Measurements from ENCODE around the gene MUS81. TPM values are rescaled to one million over a fixed set of nuclear protein-coding genes. Genes with fewer than 3 reads are reported as not detected.

MUS81 gene
- total and polyA plus RNA-seq, 4 donors = 40.7 to 102 (median 61.9) TPM

DNA sequence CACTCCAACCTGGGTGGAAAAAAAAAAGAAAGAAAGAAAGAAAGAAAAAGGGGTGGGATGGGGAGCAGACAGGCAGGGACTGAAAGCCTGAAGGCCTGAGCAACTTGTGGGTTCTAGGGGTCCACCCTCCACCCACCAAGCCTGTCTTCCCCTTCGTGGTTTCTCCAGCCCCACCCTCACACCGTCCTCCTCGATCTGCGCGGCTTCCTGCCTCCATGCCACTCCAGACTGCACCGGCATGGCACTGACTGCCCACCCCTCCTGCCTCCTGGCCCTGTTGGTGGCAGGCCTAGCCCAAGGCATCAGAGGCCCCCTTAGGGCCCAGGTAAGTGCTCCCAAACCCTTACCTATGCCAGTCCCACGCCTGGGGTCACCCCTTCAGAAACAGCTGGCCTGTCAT lies 19.4 kb downstream of the MUS81 start, which contains the start of gene CTSW:
TSS of gene CTSW (plus strand) at position 221 of the 400 bp plus-strand sequence. CDS start at position 239, 18 bp downstream.
- H3K36me3 ChIP-seq (ENCODE audit: control insufficient read depth in 1 of 2, insufficient read depth in 2 of 2, low read length in 1 of 2) = peaks cover 0 to 3% of the 10 kb centered on the region in 2 donors
- no peaks in the 10 kb centered on the region for H3K9me3 ChIP-seq (ENCODE audit: control insufficient read depth, low read length)
- H3K4me3 ChIP-seq (ENCODE audit: low read length in 2 of 2) = no peak within 1 kb of the TSS
- DNase-seq (no peak), ATAC-seq (ENCODE audit: low FRiP score) (no peak)
- intact Hi-C loops (cut with DNase I) = loop anchor here in 1 of 2 donors (10.0 kb wide), 1 partner anchor 145 kb away; the partner anchor contains the start of gene CATSPER1
- no peak within 1 kb of the TSS for H3K27ac ChIP-seq (ENCODE audit: low read depth in 1 of 2, low read length in 2 of 2)
- H3K27me3 ChIP-seq (ENCODE audit: control insufficient read depth in 1 of 2, insufficient read depth in 2 of 2, low read length in 1 of 2) = no peaks in the 10 kb centered on the region
- no peaks in the 10 kb centered on the region for H3K4me1 ChIP-seq (ENCODE audit: control insufficient read depth in 1 of 2, insufficient read depth in 2 of 2, low read length in 2 of 2)
- 56 to 59% methylated on average over 7 of the region's 7 CpGs for WGBS, 2 donors

DNA sequence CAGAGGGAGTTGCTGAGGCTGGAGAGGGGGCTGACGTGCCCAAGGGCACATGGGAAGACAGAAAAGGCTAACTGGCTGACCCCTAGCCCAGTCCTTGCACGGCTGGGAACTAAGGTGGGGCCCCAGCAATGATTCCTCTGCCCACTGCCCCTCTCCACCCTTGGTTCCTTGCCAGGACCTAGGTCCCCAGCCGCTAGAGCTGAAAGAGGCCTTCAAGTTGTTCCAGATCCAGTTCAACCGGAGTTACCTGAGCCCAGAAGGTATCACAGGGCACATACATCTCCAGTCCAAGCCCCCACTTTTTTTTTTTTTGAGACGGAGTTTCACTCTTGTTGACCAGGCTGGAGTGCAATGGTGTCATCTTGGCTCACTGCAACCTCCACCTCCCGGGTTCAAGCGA lies 19.8 kb downstream of the MUS81 start:
- 73 to 76% methylated on average over 7 of the region's 7 CpGs for WGBS, 2 donors
- no peaks in the 10 kb centered on the region for H3K9me3 ChIP-seq (ENCODE audit: control insufficient read depth, low read length)
- intact Hi-C loops (cut with DNase I) = loop anchor here in 1 of 2 donors (10.0 kb wide), 1 partner anchor 145 kb away; the partner anchor contains the start of gene CATSPER1
- no peaks in the 10 kb centered on the region for H3K27me3 ChIP-seq (ENCODE audit: control insufficient read depth in 1 of 2, insufficient read depth in 2 of 2, low read length in 1 of 2)
- peaks cover 0 to 3% of the 10 kb centered on the region in 2 donors for H3K36me3 ChIP-seq (ENCODE audit: control insufficient read depth in 1 of 2, insufficient read depth in 2 of 2, low read length in 1 of 2)
- no peak overlapping the region for H3K4me3 ChIP-seq (ENCODE audit: low read length in 2 of 2)
- ATAC-seq (ENCODE audit: low FRiP score) = no peak
- no peak overlapping the region for H3K27ac ChIP-seq (ENCODE audit: low read depth in 1 of 2, low read length in 2 of 2)
- no peaks in the 10 kb centered on the region for H3K4me1 ChIP-seq (ENCODE audit: control insufficient read depth in 1 of 2, insufficient read depth in 2 of 2, low read length in 2 of 2)
- DNase-seq = no peak

DNA sequence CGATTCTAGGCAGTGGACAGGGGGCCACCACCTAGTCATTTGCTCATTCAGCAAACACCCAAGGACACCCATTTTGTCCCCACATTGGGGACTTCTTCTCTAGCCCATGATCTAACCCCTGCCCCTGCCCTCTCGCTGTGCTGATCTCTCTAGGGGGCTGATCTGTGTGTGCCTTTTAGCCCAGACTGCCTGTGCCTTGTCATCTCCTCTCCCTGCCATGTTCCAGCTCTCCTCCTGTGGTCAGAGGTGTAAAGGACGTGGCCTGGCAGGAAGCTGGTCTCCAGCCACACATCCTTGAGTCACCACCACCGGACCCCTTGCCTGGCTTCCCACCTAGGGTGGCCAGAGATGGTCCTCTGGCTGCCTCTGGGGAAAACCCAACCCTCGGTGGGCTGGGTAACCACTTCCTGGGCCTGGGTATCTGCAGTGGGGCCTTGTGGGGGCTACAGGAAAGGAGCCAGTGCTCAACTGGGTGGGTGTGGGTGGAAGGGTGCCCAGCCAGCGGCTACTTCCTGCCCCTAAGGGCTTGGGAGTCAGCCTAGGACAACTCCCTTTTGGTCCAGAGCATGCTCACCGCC lies 20.7 kb downstream of the MUS81 start:
- ATAC-seq (ENCODE audit: low FRiP score) (no peak), DNase-seq (peak; percentile 30 to 56)
- intact Hi-C loops (cut with DNase I) = loop anchor here in 1 of 2 donors (10.0 kb wide), 1 partner anchor 144 kb away; the partner anchor contains the start of gene CATSPER1
- Histone ChIP-seq H3K4me1 (ENCODE audit: control insufficient read depth in 1 of 2, insufficient read depth in 2 of 2, low read length in 2 of 2) (no peaks in the 10 kb centered on the region), H3K36me3 (ENCODE audit: control insufficient read depth in 1 of 2, insufficient read depth in 2 of 2, low read length in 1 of 2) (peaks cover 0 to 3% of the 10 kb centered on the region in 2 donors), H3K27me3 (ENCODE audit: control insufficient read depth in 1 of 2, insufficient read depth in 2 of 2, low read length in 1 of 2) (no peaks in the 10 kb centered on the region), H3K4me3 (ENCODE audit: low read length in 2 of 2) (no peak overlapping the region), H3K27ac (ENCODE audit: low read depth in 1 of 2, low read length in 2 of 2) (no peak overlapping the region), H3K9me3 (ENCODE audit: control insufficient read depth, low read length) (no peaks in the 10 kb centered on the region)
- WGBS, 2 donors = 66 to 68% methylated on average over 7 of the region's 7 CpGs

DNA sequence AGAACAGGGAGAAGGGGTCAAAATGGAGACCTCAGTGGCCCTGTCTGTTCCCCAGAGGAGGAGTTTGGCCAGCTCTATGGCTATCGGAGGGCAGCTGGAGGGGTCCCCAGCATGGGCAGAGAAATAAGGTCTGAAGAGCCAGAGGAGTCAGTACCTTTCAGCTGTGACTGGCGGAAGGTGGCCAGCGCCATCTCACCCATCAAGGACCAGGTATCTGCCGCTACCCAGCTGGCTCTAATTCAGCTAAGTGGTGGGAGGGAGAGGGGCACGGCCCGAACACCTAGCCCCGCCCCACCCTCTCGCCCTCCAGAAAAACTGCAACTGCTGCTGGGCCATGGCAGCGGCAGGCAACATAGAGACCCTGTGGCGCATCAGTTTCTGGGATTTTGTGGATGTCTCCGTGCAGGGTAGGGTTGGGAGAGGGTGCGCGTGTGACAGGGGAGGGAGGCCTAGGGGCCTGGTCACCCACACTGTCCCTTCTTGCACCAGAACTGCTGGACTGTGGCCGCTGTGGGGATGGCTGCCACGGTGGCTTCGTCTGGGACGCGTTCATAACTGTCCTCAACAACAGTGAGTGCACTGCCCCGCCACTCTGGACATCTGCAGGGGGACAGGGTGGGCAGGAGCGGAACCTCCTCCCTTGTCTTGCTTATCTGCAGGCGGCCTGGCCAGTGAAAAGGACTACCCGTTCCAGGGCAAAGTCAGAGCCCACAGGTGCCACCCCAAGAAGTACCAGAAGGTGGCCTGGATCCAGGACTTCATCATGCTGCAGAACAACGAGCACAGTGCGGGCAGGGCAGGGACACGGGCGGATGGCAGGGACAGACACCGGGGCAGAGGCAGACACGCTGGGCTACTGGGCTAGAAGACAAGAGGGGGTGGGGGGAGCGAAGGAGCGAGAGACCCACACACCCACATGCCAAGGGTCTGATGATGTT lies 22.2 kb downstream of the MUS81 start:
- intact Hi-C loops (cut with DNase I) = loop anchor here in 1 of 2 donors (10.0 kb wide), 1 partner anchor 142 kb away; the partner anchor contains the start of gene CATSPER1
- DNase-seq (peak; percentile 49 to 73), ATAC-seq (ENCODE audit: low FRiP score) (no peak)
- Histone ChIP-seq H3K27ac (ENCODE audit: low read depth in 1 of 2, low read length in 2 of 2) (no peak overlapping the region), H3K4me1 (ENCODE audit: control insufficient read depth in 1 of 2, insufficient read depth in 2 of 2, low read length in 2 of 2) (peaks cover 0 to 1% of the 10 kb centered on the region in 2 donors), H3K4me3 (ENCODE audit: low read length in 2 of 2) (no peak overlapping the region), H3K27me3 (ENCODE audit: control insufficient read depth in 1 of 2, insufficient read depth in 2 of 2, low read length in 1 of 2) (no peaks in the 10 kb centered on the region), H3K9me3 (ENCODE audit: control insufficient read depth, low read length) (no peaks in the 10 kb centered on the region), H3K36me3 (ENCODE audit: control insufficient read depth in 1 of 2, insufficient read depth in 2 of 2, low read length in 1 of 2) (peaks cover 0 to 3% of the 10 kb centered on the region in 2 donors)
- 88 to 89% methylated on average over 30 of the region's 30 CpGs for WGBS, 2 donors

DNA sequence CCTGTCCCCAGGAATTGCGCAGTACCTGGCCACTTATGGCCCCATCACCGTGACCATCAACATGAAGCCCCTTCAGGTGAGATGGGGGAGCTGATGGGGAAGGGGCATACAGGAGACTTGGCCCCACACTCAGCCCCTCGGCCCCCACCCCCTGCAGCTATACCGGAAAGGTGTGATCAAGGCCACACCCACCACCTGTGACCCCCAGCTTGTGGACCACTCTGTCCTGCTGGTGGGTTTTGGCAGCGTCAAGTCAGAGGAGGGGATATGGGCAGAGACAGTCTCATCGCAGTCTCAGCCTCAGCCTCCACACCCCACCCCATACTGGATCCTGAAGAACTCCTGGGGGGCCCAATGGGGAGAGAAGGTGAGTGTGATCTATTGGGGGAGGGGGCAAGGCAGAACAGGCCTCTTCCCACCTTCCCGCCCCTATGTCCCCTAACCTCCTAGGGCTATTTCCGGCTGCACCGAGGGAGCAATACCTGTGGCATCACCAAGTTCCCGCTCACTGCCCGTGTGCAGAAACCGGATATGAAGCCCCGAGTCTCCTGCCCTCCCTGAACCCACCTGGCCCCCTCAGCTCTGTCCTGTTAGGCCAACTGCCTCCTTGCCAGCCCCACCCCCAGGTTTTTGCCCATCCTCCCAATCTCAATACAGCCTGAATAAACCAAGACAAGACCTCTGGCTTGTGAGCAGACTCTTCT lies 23.0 kb downstream of the MUS81 start:
- 87 to 93% methylated on average over 13 of the region's 13 CpGs for WGBS, 2 donors
- Histone ChIP-seq H3K9me3 (ENCODE audit: control insufficient read depth, low read length) (no peaks in the 10 kb centered on the region), H3K36me3 (ENCODE audit: control insufficient read depth in 1 of 2, insufficient read depth in 2 of 2, low read length in 1 of 2) (peaks cover 0 to 3% of the 10 kb centered on the region in 2 donors), H3K27me3 (ENCODE audit: control insufficient read depth in 1 of 2, insufficient read depth in 2 of 2, low read length in 1 of 2) (no peaks in the 10 kb centered on the region), H3K4me1 (ENCODE audit: control insufficient read depth in 1 of 2, insufficient read depth in 2 of 2, low read length in 2 of 2) (peaks cover 0 to 3% of the 10 kb centered on the region in 2 donors), H3K4me3 (ENCODE audit: low read length in 2 of 2) (no peak overlapping the region), H3K27ac (ENCODE audit: low read depth in 1 of 2, low read length in 2 of 2) (no peak overlapping the region)
- ATAC-seq (ENCODE audit: low FRiP score) (no peak), DNase-seq (peak; percentile 44)
- intact Hi-C loops (cut with DNase I) = loop anchor here in 1 of 2 donors (10.0 kb wide), 1 partner anchor 142 kb away; the partner anchor contains the start of gene CATSPER1

DNA sequence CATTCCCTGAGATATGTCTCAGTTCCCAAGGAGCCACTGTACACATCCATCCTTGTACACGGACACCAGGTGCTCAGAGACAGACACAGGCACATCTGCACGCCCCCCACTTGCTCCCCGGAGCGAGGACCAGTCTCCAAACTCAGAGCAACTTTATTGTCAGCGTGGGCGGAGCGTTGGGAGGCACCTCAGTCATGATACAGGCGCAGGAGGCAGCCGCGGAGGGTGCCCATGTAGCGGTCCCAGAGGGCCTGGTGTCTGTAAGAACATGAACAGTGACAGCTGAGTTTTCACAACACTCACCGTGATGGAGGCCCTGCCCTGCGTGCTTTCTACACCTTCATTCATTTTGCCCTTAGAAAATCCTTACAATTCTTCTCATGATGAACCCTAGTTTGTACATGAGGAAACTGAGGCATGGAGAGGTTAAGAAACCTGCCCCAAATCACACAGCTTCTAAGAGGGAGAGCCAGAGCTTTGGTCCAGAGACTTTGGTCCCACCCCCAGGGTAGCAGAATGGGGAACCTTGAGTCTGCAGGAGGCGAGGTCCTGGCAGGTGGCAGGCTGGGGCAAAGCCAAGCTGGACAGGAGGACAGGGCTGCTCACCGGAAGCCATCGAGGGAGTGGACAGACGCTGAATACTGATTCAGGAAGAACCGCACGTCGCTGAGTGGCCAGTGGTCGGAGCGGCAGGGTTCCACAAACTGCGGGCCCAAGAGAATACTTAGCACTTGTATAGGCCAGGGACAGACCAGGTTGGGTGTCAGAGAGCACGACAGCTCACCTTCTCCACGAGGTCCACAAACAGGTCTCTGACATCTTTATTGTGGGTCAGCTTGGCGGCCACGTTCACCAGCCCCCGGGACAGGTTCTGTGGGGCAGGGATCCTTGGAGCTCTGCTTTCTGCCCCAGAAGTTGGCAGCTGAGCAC lies 23.8 kb downstream of the MUS81 start:
- H3K36me3 ChIP-seq (ENCODE audit: control insufficient read depth in 1 of 2, insufficient read depth in 2 of 2, low read length in 1 of 2) = peaks cover 0 to 3% of the 10 kb centered on the region in 2 donors
- ATAC-seq (ENCODE audit: low FRiP score) (no peak), DNase-seq (peak in 1 of 2 donors; percentile 49)
- no peaks in the 10 kb centered on the region for H3K9me3 ChIP-seq (ENCODE audit: control insufficient read depth, low read length)
- no peaks in the 10 kb centered on the region for H3K27me3 ChIP-seq (ENCODE audit: control insufficient read depth in 1 of 2, insufficient read depth in 2 of 2, low read length in 1 of 2)
- peaks cover 0 to 3% of the 10 kb centered on the region in 2 donors for H3K4me1 ChIP-seq (ENCODE audit: control insufficient read depth in 1 of 2, insufficient read depth in 2 of 2, low read length in 2 of 2)
- no peak overlapping the region for H3K27ac ChIP-seq (ENCODE audit: low read depth in 1 of 2, low read length in 2 of 2)
- H3K4me3 ChIP-seq (ENCODE audit: low read length in 2 of 2) = no peak overlapping the region
- intact Hi-C loops (cut with DNase I) = loop anchor here (2.0 to 10.0 kb wide), 3 partner anchors 77 to 141 kb away; partner anchors contain the start of genes CATSPER1 (in 1 of the 2) and SART1 (in 1 of the 2)
- 80% methylated on average over 28 of the region's 28 CpGs for WGBS, 2 donors

DNA sequence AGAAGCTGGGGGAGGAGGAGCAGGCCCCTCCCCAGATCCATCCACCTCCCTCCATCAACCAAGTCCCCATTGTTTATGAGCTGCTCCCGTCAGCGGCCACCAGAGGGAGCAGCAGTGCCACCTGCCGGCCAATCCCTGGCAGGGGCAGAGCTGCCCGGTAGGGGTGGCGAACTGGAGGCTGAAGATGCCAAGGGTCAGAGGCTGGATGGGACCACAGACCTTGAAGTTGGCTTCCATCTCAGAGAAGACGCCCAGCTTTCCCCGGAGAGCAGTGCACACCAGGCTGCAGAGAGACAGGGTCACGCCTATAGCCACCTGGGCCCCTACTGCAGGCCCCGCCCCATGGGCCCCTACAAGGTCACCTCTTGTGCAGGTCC lies 24.5 kb downstream of the MUS81 start:
- no peaks in the 10 kb centered on the region for H3K27me3 ChIP-seq (ENCODE audit: control insufficient read depth in 1 of 2, insufficient read depth in 2 of 2, low read length in 1 of 2)
- no peaks in the 10 kb centered on the region for H3K9me3 ChIP-seq (ENCODE audit: control insufficient read depth, low read length)
- H3K27ac ChIP-seq (ENCODE audit: low read depth in 1 of 2, low read length in 2 of 2) = no peak overlapping the region
- H3K4me3 ChIP-seq (ENCODE audit: low read length in 2 of 2) = no peak overlapping the region
- intact Hi-C loops (cut with DNase I) = loop anchor here (2.0 to 10.0 kb wide), 5 partner anchors 38 to 140 kb away; partner anchors contain the start of genes BANF1 (in 1 of the 2), CATSPER1 (in 1 of the 2), EIF1AD (in 1 of the 2) and SART1 (in 1 of the 2)
- H3K4me1 ChIP-seq (ENCODE audit: control insufficient read depth in 1 of 2, insufficient read depth in 2 of 2, low read length in 2 of 2) = peaks cover 0 to 3% of the 10 kb centered on the region in 2 donors
- WGBS, 2 donors = 20 to 25% methylated on average over 9 of the region's 9 CpGs
- DNase-seq (peak; percentile 83 to 92), ATAC-seq (ENCODE audit: low FRiP score) (peak; percentile 57)
- peaks cover 0 to 3% of the 10 kb centered on the region in 2 donors for H3K36me3 ChIP-seq (ENCODE audit: control insufficient read depth in 1 of 2, insufficient read depth in 2 of 2, low read length in 1 of 2)
